HFFc6 (cell line): ENCODE results near the gene B3GNT5. TPM values are rescaled to one million over a fixed set of nuclear protein-coding genes. Genes with fewer than 3 reads are reported as not detected.
A peak's percentile ranks its signal among the peaks of the same experiment; 100 is the strongest.

ENCODE experiments used
- DNase-seq: peaks from one replicate; pipeline ENCODE4 v3.0.0-alpha.2; 2018
- H3K27ac Mint-ChIP-seq: 2 replicates; pipeline ENCODE4 v1.8.0; 2020; ENCODE audit warnings: mild to moderate bottlenecking, mixed read lengths
- H3K27me3 Mint-ChIP-seq: 2 replicates; pipeline ENCODE4 v1.8.0; 2021; ENCODE audit warnings: mild to moderate bottlenecking, moderate library complexity, mixed read lengths; ENCODE audit not compliant: insufficient read depth
- H3K36me3 Mint-ChIP-seq: 2 replicates; pipeline ENCODE4 v1.8.0; 2021; ENCODE audit warnings: low read depth, mixed read lengths
- H3K4me1 Mint-ChIP-seq: 2 replicates; pipeline ENCODE4 v1.8.0; 2020; ENCODE audit warnings: low read depth, mixed read lengths
- H3K4me3 Mint-ChIP-seq: 2 replicates; pipeline ENCODE4 v1.8.0; 2020; ENCODE audit warnings: mild to moderate bottlenecking, moderate library complexity, mixed read lengths
- H3K9me3 Mint-ChIP-seq: 2 replicates; pipeline ENCODE4 v1.8.0; 2020; ENCODE audit warnings: mild to moderate bottlenecking, mixed read lengths
- CTCF ChIP-seq: fragments of 200-600 bp; sonication (generic); IDR thresholded peaks from 2 replicates; pipeline ENCODE4 v1.5.0; 2021; ENCODE audit warnings: antibody characterized with exemption, mild to moderate bottlenecking
- total RNA-seq, 6 experiments: library from RNA; stranded (reverse); fragmentation: NEBNext Ultra II Directional; extraction: Animal tissue kit (Norgen Biotek cat#: 25700); gene quantifications; 2 replicates in 1 of 6; 3 replicates in 5 of 6; pipeline ENCODE4 v1.2.3, GENCODE V29; 2021

Gene B3GNT5
- total RNA-seq, 6 experiments from 2014 or later = not detected

GRCh38 chr3:183291497-183292031 lies 38.5 kb downstream of the B3GNT5 start:
- Mint-ChIP-seq H3K9me3 (no peaks in the 10 kb centered on the region), H3K4me3 (no peak overlapping the region), H3K27me3 (peaks cover 9% of the 10 kb centered on the region), H3K27ac (no peak overlapping the region), H3K4me1 (peaks cover 14% of the 10 kb centered on the region), H3K36me3 (no peaks in the 10 kb centered on the region; the same call in 1 of the 2 replicates)
- no peak for TF ChIP-seq CTCF
- DNase-seq = no peak

- Mint-ChIP-seq H3K4me1 (peaks cover 10% of the 10 kb centered on the region), H3K27me3 (peaks cover 9% of the 10 kb centered on the region), H3K36me3 (no peaks in the 10 kb centered on the region; the same call in 1 of the 2 replicates), H3K4me3 (no peak overlapping the region), H3K27ac (no peak overlapping the region), H3K9me3 (no peaks in the 10 kb centered on the region)
- DNase-seq = no peak
- no peak for TF ChIP-seq CTCF
These were observed 40.9 kb downstream of the B3GNT5 start for GRCh38 chr3:183293966-183294365.

GRCh38 chr3:183295211-183295610 lies 42.2 kb downstream of the B3GNT5 start:
- no peak for TF ChIP-seq CTCF
- H3K4me1 Mint-ChIP-seq = peaks cover 11% of the 10 kb centered on the region
- no peaks in the 10 kb centered on the region for H3K9me3 Mint-ChIP-seq
- H3K27me3 Mint-ChIP-seq = peaks cover 9% of the 10 kb centered on the region
- no peak overlapping the region for H3K4me3 Mint-ChIP-seq
- peak; percentile 40 for DNase-seq
- no peaks in the 10 kb centered on the region; the same call in 1 of the 2 replicates for H3K36me3 Mint-ChIP-seq
- H3K27ac Mint-ChIP-seq = no peak overlapping the region

GRCh38 chr3:183296944-183297343 lies 43.9 kb downstream of the B3GNT5 start:
- Mint-ChIP-seq H3K27me3 (peaks cover 6% of the 10 kb centered on the region), H3K4me1 (peaks cover 16% of the 10 kb centered on the region), H3K36me3 (no peaks in the 10 kb centered on the region; the same call in 1 of the 2 replicates), H3K27ac (no peak overlapping the region), H3K4me3 (no peak overlapping the region), H3K9me3 (no peaks in the 10 kb centered on the region)
- no peak for DNase-seq
- no peak for TF ChIP-seq CTCF

- peaks cover 13% of the 10 kb centered on the region for H3K27me3 Mint-ChIP-seq
- no peak for TF ChIP-seq CTCF
- H3K27ac Mint-ChIP-seq = no peak overlapping the region
- DNase-seq = peak; percentile 49
- no peaks in the 10 kb centered on the region for H3K9me3 Mint-ChIP-seq
- H3K36me3 Mint-ChIP-seq = no peaks in the 10 kb centered on the region; the same call in 1 of the 2 replicates
- peaks cover 16% of the 10 kb centered on the region for H3K4me1 Mint-ChIP-seq
- no peak overlapping the region for H3K4me3 Mint-ChIP-seq
These were observed 45.7 kb downstream of the B3GNT5 start for GRCh38 chr3:183298701-183299153.
